HG03457 (cell line): ENCODE data around the gene GRHL1.
"Not testable (repeated sequence)": the region's sequence is repeated elsewhere in the genome, so short reads cannot be mapped to it uniquely, and the experiment has no call there.

Experiments
- ATAC-seq: cut with Tn5 transposase; IDR thresholded peaks from one replicate; pipeline ENCODE4 v1.9.1; 2021; ENCODE audit warnings: moderate number of reproducible peaks; ENCODE audit not compliant: unreplicated experiment

GRHL1 gene

DNA sequence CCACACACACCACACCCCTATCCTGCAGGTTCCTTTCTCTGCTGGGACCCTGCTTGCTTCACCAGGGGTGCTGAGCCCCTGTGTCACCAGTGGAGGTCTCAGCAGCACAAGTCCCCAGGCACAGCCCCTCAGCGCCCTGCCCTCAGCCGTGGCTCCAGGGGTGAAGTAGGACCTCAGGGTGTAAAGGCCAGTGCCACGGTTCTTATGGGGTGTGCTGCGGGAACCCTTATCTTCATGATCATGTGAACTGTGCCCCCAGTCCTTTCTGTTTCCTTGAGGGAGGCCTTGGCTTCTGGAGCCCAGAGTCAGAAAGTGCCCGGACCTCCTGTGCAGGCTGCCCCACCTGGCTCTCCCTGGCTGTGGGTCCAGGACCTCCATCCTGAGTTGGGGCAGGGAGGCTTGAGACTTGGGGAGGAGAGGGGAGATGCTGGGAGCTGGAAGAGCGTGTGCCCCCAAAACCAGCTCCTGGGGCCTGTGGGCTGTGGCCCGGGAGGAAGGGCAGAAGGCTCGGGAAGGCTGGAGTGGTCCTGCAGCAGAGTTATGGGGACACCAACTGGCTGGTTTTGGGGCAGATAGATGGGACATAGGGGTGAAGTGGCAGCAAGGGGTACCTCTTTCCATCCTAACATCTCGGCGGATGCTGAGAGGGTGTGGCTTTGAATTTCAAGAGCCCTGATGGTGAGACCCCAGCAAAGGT lies 71.6 kb downstream of the GRHL1 start:
- no peak for ATAC-seq

DNA sequence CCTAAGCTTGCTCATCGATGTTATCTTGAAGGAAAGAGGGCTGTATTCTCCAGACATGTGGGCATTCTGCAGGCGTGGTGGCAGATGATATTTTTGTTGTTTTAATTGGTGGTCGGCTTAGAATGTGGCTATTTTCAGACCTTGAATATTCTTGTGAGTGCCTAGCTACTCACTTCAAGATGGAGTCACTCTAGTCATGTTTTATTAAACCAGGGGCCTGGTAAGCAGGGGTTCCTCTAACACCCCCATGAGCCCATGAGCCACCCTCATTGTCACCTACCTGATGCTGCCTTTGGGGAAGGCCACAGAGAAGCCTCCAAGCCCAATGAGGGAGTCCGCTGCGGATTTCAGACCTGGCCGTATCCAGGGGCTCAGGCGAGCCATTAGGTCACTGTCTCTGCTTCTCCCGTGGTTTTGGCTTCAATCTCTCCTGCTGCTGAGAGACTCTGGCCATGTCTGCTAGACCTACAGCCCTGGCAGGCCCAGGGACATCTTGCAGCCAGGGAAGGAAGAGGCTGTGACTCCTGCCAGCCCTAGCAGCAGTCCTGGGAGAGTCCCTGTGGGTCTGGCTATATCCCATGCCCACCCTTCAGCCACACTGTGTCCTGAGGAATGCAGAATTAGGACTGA lies 75.6 kb downstream of the GRHL1 start:
- ATAC-seq = no peak

DNA sequence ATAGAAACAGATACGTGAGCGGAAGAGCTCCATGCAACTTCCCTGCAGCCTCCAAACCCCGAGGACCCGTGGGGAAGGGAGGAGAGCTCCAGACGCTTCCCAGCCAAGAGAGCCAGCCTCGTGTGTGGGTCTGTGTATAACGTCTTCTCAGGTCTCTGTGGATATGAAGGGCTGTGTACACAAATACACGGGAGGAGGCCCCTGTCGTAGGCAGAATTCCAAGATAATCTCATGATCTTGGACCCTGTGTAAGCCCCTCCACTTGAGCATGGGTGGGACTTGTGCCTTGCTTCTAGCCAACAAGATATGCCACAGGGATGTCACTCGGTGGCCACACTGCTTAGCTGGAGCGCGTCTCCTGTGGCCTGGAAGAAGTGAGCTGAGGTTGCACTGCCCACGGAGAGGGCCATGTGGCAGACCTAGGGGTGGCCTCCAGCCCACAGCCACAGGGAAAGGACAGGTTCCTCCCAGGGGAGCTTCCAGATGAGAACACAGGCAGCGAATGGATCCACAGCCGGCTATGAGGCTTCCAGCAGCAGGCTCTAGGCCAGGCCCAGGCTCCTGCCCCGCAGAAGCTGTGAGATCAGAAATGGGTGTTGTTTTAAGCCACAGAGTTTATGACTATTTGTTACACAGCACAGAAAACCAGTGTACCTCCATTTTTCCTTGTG lies 76.3 kb downstream of the GRHL1 start:
- ATAC-seq = no peak

DNA sequence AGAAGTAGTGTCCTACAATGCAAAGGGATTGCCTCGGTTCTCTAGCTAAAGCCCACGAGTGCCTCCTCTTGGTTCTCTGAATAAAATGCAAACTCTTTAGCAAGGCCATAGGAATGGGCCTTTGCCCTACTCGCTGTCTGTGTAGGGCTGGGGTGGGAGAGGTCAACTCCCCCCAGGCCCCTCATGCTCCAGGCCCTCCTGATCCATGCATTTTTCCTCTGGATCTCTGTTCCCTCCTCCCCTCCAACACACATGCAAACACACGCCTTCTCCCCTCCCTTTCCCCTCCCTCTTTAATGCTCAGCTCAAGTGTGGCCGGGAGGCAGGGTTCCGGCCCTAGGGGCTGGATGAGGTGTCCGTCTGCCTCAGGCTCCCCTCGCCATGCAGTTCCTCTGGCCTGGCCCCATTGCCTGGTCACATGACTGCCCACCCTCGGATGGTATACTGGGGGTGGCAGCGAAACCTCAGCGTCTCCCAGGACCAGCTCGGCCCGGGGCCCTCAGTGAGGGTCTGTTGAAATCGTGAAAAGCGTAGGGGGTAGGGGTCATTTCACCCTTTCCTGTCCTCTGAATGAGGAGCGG lies 77.0 kb downstream of the GRHL1 start:
- no peak for ATAC-seq

DNA sequence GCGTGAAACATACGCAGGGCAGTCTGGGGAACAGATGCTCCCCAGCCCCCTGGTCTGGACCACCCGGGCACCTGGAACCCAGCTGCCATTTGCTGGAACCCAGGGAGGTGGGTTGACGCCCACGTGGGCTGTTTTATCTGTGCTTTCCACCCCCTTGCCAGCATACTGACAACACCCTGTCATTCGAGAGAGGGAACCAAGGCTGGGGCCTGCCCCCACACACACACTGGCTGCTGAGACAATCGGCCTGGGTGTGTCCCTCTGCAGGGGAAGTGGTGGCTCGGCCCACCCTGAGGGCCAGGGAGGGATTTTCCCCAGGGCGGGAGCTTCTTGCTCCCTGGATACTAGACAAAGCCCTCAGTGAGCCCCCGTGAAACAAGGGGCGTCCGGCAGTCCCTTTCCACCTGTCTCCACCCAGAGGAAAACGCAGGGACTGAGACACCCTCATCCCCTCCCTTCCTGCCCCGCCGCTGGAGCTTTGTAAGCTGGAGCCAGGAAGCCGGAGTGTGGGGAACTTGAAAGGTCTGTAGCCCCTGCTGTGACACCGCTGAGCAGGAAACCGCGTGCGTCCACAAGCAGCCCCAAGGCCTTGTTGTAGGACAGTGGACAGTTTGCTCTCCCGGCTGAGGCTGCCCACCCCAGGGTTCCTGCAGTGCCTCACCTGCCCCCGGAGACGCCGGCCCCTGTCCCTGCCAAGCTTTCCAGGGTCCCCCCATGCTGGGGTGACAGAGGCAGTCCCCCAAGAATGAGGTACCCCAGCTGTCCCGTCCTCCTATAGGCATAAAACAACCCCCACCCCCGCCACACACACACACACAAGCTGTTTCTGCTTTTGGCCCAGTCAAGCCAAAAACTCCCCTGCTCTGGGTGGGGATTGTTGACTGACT lies 77.7 kb downstream of the GRHL1 start:
- peak; percentile 71 for ATAC-seq

DNA sequence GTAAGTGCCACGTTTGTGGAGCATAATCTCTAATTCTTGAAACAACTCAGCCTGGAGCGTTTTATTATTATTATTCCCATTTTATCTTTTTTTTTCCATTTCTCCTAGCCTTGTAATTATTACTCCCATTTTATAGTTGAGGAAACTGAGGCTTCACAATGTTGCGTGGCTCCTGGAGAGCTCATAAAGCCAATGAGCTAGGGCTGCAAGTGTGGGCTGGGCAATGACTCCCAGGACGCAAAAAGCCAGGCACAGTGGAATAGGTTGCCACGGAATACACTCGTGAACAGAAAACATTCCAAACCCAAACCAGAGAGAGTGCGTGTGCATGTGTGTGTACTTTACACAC lies 78.4 kb downstream of the GRHL1 start:
- ATAC-seq = no peak

DNA sequence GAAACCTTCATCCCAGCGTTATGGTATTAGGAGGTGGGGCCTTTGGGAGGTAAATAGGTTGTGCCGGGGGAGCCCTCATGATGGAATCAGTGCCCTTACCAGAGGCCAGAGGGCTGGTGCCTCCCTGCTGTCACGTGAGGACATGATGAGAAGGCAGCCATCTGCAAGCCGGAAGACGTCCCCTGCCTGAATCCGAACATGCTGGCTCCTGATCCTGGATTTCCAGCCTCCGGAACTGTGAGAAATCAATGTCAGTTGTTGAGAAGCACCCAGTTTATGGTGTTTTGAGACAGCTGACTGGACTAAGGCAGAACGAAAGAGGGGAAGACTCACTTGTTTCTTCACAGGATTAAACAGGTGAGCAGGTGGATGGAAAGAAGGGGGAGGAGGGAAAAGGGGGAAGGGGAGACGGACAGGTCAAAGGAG lies 78.8 kb downstream of the GRHL1 start:
- no peak for ATAC-seq

DNA sequence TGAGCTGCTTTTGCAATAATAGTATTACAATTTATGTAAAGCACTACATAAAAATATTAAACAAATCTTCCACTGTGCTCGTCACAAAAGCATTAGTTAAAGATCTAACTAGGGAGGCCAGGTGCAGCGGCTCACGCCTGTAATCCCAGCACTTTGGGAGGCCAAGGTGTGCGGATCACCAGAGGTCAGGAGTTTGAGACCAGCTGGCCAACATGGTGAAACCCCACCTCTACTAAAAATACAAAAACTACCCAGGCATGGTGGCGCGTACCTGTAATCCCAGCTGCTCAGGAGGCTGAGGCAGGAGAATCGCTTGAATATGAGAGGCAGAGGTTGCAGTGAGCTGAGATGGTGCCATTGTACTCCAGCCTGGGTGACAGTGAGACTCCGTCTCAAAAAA lies 79.3 kb downstream of the GRHL1 start:
- ATAC-seq = not testable (repeated sequence)

DNA sequence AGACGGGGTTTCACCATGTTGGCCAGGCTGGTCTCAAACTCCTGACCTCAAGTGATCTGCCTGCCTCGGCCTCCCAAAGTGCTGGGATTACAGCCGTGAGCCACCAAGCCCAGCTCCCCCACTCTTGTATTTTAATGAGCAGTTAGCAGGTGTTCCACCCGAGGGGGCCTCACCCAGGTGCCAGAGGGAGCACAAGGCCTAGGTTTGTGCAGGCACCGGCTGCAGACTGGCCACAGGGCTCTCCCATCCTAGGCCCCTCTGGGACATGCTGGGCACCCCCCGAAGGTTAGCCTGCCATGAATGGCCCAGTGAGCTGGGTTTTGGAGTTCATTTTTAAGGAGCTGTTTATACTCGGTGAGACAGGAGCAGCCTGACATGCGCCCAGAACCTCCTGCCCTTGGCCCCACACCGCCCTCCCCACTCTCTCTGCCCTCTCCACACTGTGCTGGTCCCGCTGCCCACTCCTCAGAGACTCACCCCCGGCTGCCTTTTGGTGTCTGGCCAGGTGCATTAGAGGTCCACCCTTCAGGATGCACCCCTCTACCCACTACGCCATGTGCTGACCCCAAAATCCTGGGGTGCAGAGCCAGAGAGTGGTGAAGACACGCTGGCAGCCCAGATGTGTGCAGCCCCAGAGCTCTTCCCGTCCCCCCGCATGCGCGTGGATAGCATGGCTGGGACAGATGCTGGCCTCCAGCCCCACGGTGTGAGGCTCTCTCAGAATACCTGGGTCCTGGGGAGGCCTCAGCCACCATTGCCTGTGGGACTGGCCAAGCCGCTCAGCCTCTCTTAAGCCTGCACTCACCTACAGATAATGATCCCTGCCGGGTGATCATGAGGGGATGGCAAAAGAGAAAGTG lies 80.6 kb downstream of the GRHL1 start:
- no peak for ATAC-seq

DNA sequence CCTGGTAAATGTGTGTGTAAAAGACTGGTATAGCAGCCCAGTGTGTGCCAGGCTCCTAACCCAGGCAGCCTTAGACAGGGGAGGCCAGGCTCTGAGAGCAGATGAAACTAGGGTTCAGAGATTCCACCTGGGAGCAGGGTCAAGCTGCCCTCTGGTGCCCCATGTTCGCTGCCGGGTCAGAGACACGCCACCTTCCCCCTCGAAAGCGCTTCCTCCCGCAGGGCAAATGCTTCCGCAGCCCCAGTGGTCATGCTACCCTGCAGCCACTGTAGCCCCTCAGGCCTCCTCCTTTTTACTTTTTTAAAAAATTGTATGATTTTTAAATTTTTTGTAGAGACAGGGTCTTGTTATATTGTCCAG lies 81.2 kb downstream of the GRHL1 start:
- ATAC-seq = no peak

DNA sequence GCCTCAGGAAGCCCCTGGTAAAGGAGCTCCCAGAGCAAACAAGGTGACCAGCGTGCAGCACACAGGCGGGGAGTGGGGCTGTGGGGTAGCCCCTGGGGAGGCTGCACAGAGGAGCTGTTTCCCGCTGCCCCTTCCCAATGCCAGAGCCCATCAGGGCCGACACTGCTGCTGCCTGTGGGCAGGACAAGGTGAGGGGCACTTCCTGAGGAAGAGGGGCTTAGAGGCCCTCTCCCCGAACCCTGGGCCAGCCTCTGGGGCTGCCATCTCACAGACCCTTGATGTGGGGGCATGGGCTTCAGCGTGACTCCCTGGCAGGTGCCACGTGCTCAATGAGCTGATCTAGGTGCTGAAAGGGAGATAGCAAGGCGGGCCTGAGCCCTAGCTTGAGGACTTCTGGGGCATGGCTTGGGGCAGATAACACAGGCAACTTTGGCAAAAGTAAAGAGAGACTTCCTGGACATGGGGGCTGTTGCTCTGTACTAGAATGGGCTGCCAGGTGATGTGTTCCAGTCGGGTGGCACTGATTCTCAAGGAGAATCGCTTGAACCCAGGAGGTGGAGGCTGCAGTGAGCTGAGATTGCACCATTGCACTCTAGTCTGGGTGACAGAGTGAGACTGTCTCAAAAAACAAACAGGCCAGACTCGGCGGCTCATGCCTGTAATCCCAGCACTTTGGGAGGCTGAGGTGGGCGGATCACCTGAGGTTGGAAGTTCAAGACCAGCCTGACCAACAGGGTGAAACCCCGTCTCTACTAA lies 81.9 kb downstream of the GRHL1 start:
- no peak for ATAC-seq

DNA sequence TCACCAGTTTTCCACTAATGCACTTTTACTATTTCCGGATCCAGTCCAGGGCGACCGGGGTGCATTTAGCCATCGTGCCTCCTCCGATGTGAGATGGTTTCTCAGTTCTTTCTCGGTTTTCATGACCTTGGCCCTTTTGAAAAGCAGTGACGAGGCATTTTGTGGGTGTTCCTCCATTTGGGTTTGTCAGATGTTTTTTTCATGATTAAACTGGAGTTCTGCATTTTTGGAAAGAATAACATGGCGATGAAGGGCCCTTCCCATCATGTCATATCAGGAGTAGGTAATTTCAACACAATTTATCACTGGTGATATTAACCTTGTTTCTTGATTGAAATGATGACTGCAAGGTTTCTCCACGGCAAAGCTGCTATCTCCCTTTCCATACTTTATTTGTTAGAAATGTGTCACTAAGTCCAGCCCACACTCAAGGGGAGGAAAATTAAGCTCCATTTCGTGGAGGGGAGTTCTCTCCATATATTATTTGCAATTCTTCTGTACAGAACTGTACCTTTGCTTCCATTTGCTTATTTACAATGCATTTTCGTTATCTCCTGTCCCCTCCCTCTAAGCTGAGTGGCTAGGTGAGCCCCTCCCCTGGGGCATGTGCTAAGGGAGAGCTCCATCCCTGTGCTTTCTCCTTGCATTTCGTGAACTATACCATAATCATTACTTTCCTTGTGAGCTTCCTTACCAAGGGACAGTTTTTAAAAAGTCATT lies 83.0 kb downstream of the GRHL1 start:
- ATAC-seq = no peak

DNA sequence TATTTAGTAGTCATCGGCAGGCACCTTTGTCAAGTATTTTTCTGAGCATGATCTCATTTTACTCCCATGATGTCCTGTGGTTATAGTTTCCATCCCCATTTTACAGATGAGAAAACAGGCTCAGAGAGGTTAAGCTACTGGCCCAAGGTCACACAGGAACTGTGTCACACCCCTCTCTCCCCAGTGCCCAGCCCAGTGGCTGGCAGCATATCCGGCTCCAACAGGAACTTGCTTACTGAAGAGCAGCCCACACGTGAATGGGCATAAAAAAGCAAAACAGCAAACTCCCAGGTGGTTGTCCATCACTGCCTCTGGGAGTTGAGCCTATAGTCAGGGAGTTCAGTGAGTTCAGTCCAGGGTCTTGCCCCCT lies 83.5 kb downstream of the GRHL1 start:
- no peak for ATAC-seq

DNA sequence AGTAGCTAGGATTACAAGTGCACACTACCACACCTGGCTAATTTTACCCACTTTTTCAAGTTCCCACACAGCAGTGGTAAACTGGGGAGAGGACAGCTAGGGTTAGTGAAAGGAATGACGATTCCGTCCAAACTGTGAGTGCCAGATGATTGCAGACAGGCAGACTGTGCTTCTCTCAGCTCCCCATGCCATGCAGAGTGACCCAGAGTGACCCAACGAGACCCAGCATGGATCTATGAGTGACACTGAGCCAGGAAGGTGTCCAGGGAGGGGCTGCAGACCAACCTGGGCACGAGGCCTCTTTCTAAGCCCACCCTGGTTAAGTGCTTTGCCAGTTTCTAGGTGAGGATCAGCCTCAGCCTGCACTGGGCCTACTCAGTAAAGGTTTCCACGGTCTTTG lies 84.1 kb downstream of the GRHL1 start:
- ATAC-seq = no peak

DNA sequence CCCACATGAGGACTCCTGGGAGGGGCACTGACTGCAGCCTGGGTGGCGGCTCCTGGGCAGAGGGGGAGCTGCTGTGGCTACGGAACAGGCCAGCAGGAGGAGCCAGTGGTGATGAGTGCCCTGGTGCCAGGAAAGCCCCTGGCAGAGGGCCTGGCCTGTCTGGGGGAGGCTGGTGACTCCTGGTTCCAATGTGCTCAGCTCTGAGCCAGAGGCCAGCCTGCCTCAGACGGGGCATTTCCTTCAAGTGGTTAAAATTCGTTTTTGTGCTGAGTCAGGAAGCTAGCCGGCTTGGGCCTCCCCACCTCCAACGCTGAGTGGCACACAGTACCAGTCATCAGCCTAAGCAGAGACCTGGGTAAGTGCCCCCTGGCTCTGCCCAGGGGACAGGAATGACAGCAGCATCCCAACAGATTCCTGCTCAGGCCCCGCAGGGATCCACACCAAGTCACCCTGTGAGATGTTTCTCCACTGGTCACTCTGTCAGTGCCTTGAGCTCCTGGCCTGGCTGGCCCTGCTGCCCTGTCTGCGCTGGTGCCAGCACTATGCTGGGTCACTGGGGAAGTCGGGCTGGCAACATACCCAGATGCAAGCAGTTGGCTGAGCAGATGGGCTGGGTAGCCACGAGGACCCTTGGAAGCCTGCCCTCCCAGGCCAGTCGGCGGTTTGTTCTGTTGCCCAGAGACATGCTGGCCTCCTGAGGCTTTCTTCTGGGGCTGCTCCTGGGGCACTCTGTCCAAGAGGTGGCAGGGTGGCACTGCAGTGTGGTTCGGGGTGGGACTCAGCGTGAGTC lies 84.8 kb downstream of the GRHL1 start:
- ATAC-seq = no peak

DNA sequence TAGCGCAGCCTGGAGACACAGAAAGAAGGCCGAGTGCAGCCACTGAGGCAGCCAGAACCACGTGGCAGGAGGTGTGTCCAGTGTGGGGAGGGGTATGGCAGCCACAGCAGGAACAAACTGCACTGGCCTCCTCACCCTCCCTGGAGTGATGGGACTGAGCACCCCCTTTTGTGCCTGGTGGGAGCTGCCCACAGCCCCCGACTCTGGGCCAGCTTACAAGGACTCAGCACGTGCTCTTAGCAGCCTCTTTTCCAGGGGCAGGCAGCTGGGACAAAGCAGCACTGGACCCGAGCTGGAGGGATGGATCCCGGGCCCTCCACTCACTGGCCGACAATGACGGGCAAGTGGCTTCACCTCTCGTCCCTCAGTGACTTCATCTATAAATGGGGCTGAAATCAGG lies 86.6 kb downstream of the GRHL1 start:
- no peak for ATAC-seq

DNA sequence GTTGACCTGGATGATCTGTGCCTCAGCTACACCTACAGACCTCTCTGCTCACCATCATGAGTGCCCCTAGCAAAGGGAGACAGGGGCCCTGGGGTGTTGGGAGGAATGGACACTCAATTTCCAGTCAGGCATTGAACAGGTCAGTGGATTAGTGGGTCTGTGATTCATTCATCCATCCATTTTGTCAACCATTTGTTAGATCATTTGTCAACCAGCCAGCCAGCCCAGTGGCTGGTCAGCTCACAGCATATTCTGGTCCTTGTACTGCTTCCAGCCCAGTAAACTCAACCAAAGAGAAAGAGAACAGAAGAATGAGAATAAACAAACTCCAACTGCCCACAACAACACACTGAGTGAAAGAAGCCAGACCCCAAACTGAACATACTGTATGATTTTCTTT lies 87.2 kb downstream of the GRHL1 start:
- ATAC-seq = no peak
